AG10803 (cell line): ENCODE data around the gene SPSB1.

Experiments
- DNase-seq: peaks from one replicate; pipeline ENCODE4 v3.0.0; 2010; ENCODE audit warnings: low read depth
- H3K4me3 ChIP-seq: 2 replicates; pipeline ENCODE4 v1.5.1; 2011; ENCODE audit warnings: mild to moderate bottlenecking, low read length, control low read depth
- CTCF ChIP-seq: conservative IDR thresholded peaks from 2 replicates; pipeline ENCODE4 v1.5.1; 2011; ENCODE audit warnings: mild to moderate bottlenecking, low read length, control low read depth, inconsistent platforms

SPSB1 gene

GRCh38 chr1:9279172-9279840, 13.4 kb upstream of the SPSB1 start:
- no peak for TF ChIP-seq CTCF
- H3K4me3 ChIP-seq: no peak overlapping the region
- no peak for DNase-seq

- peak overlapping the region; percentile 27 for H3K4me3 ChIP-seq
- DNase-seq: peak; percentile 95
- TF ChIP-seq CTCF: peak; percentile 32
Measured at GRCh38 chr1:9280015-9280860, 12.5 kb upstream of the SPSB1 start.

GRCh38 chr1:9281071-9281827, 11.4 kb upstream of the SPSB1 start:
- peak; percentile 88 for DNase-seq
- no peak for TF ChIP-seq CTCF
- no peak overlapping the region for H3K4me3 ChIP-seq

- no peak for TF ChIP-seq CTCF
- DNase-seq: no peak
- no peak overlapping the region for H3K4me3 ChIP-seq
Measured at GRCh38 chr1:9281908-9282695, 10.6 kb upstream of the SPSB1 start.

- H3K4me3 ChIP-seq: no peak overlapping the region
- no peak for TF ChIP-seq CTCF
- no peak for DNase-seq
Measured at GRCh38 chr1:9282696-9282955, 10.1 kb upstream of the SPSB1 start.

- DNase-seq: no peak
- H3K4me3 ChIP-seq: no peak overlapping the region
- no peak for TF ChIP-seq CTCF
Measured at GRCh38 chr1:9284061-9284460, 8.6 kb upstream of the SPSB1 start.
